NCI-H1092 (cell line): ENCODE results near the gene MIPEP.

Experiments used
- DNase-seq: peaks from one replicate; lab custom pipeline; 2025; lab: John Stamatoyannopoulos, UW

Gene MIPEP

DNA sequence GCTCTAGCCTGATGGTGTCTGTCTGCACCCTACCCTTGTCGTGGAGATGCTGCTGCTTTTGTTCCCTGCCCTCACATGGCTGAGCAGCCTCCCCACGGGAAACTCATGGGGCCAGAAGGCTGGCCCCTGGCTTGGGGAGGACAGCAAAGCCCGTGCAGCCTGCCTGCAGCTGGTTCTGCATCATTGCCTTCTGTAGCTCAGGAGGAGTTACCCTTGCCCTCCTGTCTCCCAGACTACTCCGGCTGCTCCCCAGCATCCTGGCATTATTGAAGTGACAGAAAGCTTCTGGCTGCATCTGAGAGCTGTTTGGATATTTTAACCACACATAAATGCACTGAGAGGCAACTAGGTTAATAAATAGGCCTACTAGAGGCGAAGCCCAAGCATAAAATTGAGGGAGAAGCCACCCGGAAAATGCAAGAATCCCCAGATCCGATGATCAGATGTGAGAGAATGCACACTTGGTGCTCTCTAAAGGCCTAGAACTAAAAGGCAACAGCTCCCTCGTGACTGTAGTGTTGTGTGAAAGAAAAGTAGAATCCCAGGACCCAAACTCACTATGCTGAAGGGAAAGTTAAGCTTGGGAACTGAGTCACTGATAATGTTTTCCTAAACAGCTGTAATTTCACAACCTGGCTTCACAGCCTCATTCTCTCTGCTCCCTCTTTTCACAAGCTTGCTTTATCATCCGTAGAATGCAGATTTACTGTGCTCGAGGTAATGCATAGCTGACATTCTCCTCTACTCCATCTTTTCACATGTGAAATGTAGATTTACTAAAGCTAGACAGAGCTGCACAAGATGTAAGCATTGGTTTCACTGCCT, 208.1 kb downstream of the MIPEP start:
- no peak for DNase-seq
